H1 (cell line): Measurements from ENCODE around the gene TMEM135. TPM values are rescaled to one million over a fixed set of nuclear protein-coding genes. Genes with fewer than 3 reads are reported as not detected.
"Not testable (repeated sequence)": the region's sequence is repeated elsewhere in the genome, so short reads cannot be mapped to it uniquely, and the experiment has no call there.

Experiments used
- CTCF ChIA-PET: fragments of 300-600 bp; sonication (Branson Sonifier 250); formaldehyde crosslinking; loops from one replicate; lab custom pipeline; 2021; ENCODE audit not compliant: partially characterized antibody; lab: Charles Lee
- POLR2A ChIA-PET: fragments of 300-600 bp; sonication (Branson Sonifier 250); formaldehyde crosslinking; loops from one replicate; lab custom pipeline; 2021; ENCODE audit warnings: inconsistent platforms; ENCODE audit not compliant: partially characterized antibody; lab: Charles Lee
- DNase-seq, 2 experiments: peaks; one replicate each; pipeline versions ENCODE4 v3.0.0 to v3.0.0-alpha.2; 2010 to 2022; ENCODE audit warnings: low spot score in 2 of 2, low read depth in 1 of 2, mixed read lengths in 1 of 2
- FAIRE-seq: peaks from 2 replicates; lab custom pipeline; 2011; peaks lifted over from hg19 to GRCh38; lab: Jason Lieb, UNC
- H2AFZ ChIP-seq: 2 replicates; pipeline ENCODE4 v1.8.1; 2012; ENCODE audit warnings: low read length, inconsistent platforms
- H2AK5ac ChIP-seq: 2 replicates; pipeline ENCODE4 v1.6.1; 2013; ENCODE audit warnings: low read depth, low read length
- H2BK120ac ChIP-seq: replicated peaks from 2 replicates; pipeline ENCODE3; 2013; ENCODE audit warnings: low read depth, low read length, inconsistent platforms
- H2BK12ac ChIP-seq: 2 replicates; pipeline ENCODE4 v1.6.1; 2013; ENCODE audit warnings: low read depth, low read length
- H2BK15ac ChIP-seq: 2 replicates; pipeline ENCODE4 v1.6.1; 2013; ENCODE audit warnings: low read length
- H2BK20ac ChIP-seq: 2 replicates; pipeline ENCODE4 v1.6.1; 2013; ENCODE audit warnings: low read length
- H2BK5ac ChIP-seq: 2 replicates; pipeline ENCODE4 v1.6.1; 2013; ENCODE audit warnings: low read depth, low read length
- H3K14ac ChIP-seq: 2 replicates; pipeline ENCODE4 v1.6.1; 2013; ENCODE audit warnings: inconsistent platforms; ENCODE audit not compliant: insufficient read length
- H3K18ac ChIP-seq: 2 replicates; pipeline ENCODE4 v1.6.1; 2013; ENCODE audit warnings: low read length; ENCODE audit errors: extremely low read depth
- H3K23ac ChIP-seq: 2 replicates; pipeline ENCODE4 v1.6.1; 2013; ENCODE audit warnings: inconsistent platforms; ENCODE audit not compliant: insufficient read length
- H3K23me2 ChIP-seq: 2 replicates; pipeline ENCODE4 v1.6.1; 2013; ENCODE audit warnings: low read depth, low read length
- H3K27ac ChIP-seq: 2 replicates; pipeline ENCODE4 v1.6.1; 2011; ENCODE audit warnings: low read depth, low read length, inconsistent platforms
- H3K27me3 ChIP-seq, 4 experiments: replicated peaks in 1 of 4; 1 replicate in 1 of 4; 2 replicates in 3 of 4; pipeline versions ENCODE4 v1.6.1 to v1.8.1; 2011 to 2013; ENCODE audit warnings: low read length in 3 of 4, mild to moderate bottlenecking in 3 of 4, inconsistent platforms in 2 of 4, mixed read lengths in 2 of 4, moderate library complexity in 1 of 4; ENCODE audit not compliant: control insufficient read depth in 3 of 4, insufficient read depth in 3 of 4; ENCODE audit errors: extremely low read depth in 1 of 4
- H3K36me3 ChIP-seq, 4 experiments: 2 replicates each; pipeline versions ENCODE4 v1.6.1 to v1.8.1; 2011 to 2013; ENCODE audit warnings: mild to moderate bottlenecking in 4 of 4, low read length in 3 of 4, moderate library complexity in 2 of 4, control low read depth in 1 of 4, inconsistent platforms in 1 of 4; ENCODE audit not compliant: insufficient read depth in 4 of 4, control insufficient read depth in 2 of 4
- H3K4ac ChIP-seq: replicated peaks from 2 replicates; pipeline ENCODE3; 2013; ENCODE audit warnings: low read length, low read depth, mixed read lengths, inconsistent platforms; ENCODE audit not compliant: insufficient read length
- H3K4me1 ChIP-seq, 4 experiments: replicated peaks in 1 of 4; 1 replicate in 1 of 4; 2 replicates in 3 of 4; pipeline versions ENCODE4 v1.6.1 to v1.8.1; 2011 to 2013; ENCODE audit warnings: low read length in 3 of 4, inconsistent platforms in 2 of 4, mixed read lengths in 1 of 4; ENCODE audit not compliant: insufficient read depth in 4 of 4, control insufficient read depth in 3 of 4
- H3K4me2 ChIP-seq, 2 experiments: 2 replicates each; pipeline versions ENCODE4 v1.6.1 to v1.8.1; 2011 to 2013; ENCODE audit warnings: low read depth in 2 of 2, low read length in 2 of 2, control low read depth in 1 of 2, inconsistent platforms in 1 of 2, mild to moderate bottlenecking in 1 of 2; ENCODE audit not compliant: insufficient read depth in 1 of 2
- H3K4me3 ChIP-seq, 4 experiments: fragments of 200-600, 300-600 bp in 1 of 4; sonication (generic), shearing (Covaris generic), sonication (Bioruptor Twin) in 1 of 4; 2 replicates each; pipeline versions ENCODE4 v1.5.1 to v1.8.1; 2011 to 2016; ENCODE audit warnings: low read length in 4 of 4, low read depth in 3 of 4, control low read depth in 2 of 4, inconsistent platforms in 2 of 4, mild to moderate bottlenecking in 2 of 4, mixed read lengths in 1 of 4, moderate library complexity in 1 of 4; ENCODE audit not compliant: insufficient read depth in 2 of 4; ENCODE audit errors: extremely low read depth in 1 of 4
- H3K56ac ChIP-seq: replicated peaks from 2 replicates; pipeline ENCODE3; 2013; ENCODE audit warnings: low read depth, mild to moderate bottlenecking, mixed read lengths, low read length, inconsistent platforms; ENCODE audit not compliant: insufficient read length
- H3K79me1 ChIP-seq: 2 replicates; pipeline ENCODE4 v1.6.1; 2013; ENCODE audit warnings: low read depth, low read length, control low read depth
- H3K79me2 ChIP-seq, 2 experiments: 2 replicates each; pipeline versions ENCODE4 v1.6.1 to v1.8.1; 2012 to 2013; ENCODE audit warnings: low read length in 2 of 2, mild to moderate bottlenecking in 2 of 2, inconsistent platforms in 1 of 2; ENCODE audit not compliant: insufficient read depth in 2 of 2, control insufficient read depth in 1 of 2
- H3K9ac ChIP-seq, 4 experiments: replicated peaks in 1 of 4; 1 replicate in 1 of 4; 2 replicates in 3 of 4; pipeline versions ENCODE4 v1.6.1 to v1.8.1; 2011 to 2013; ENCODE audit warnings: low read depth in 3 of 4, low read length in 3 of 4, control low read depth in 2 of 4, mild to moderate bottlenecking in 2 of 4, moderate library complexity in 2 of 4, inconsistent platforms in 1 of 4; ENCODE audit errors: extremely low read depth in 1 of 4
- H3K9me3 ChIP-seq, 2 experiments: 2 replicates each; pipeline versions ENCODE4 v1.6.1 to v1.8.1; 2012 to 2013; ENCODE audit warnings: mild to moderate bottlenecking in 2 of 2, moderate library complexity in 2 of 2, control low read depth in 1 of 2, inconsistent platforms in 1 of 2, low read depth in 1 of 2, low read length in 1 of 2, mixed read lengths in 1 of 2; ENCODE audit not compliant: insufficient read depth in 2 of 2
- H4K20me1 ChIP-seq, 2 experiments: replicated peaks in 1 of 2; 2 replicates each; pipeline versions ENCODE3 to v1.8.1; 2011 to 2013; ENCODE audit warnings: inconsistent platforms in 2 of 2, low read length in 2 of 2, mild to moderate bottlenecking in 1 of 2; ENCODE audit not compliant: insufficient read depth in 2 of 2, control insufficient read depth in 1 of 2
- H4K5ac ChIP-seq: 2 replicates; pipeline ENCODE4 v1.6.1; 2013; ENCODE audit warnings: low read length, low read depth, mixed read lengths, inconsistent platforms; ENCODE audit not compliant: insufficient read length
- H4K8ac ChIP-seq: 2 replicates; pipeline ENCODE4 v1.8.0; 2013; ENCODE audit warnings: mild to moderate bottlenecking, moderate library complexity, low read length, inconsistent platforms; ENCODE audit not compliant: insufficient read depth; ENCODE audit errors: extremely low read depth
- H4K91ac ChIP-seq: replicated peaks from 2 replicates; pipeline ENCODE3; 2013; ENCODE audit warnings: low read length, mixed read lengths, inconsistent platforms; ENCODE audit not compliant: insufficient read length
- WGBS, 2 experiments: shearing (Covaris generic) in 1 of 2; methylation state at CpG; one replicate each; pipeline versions ENCODE4 v1.1.6 to v1.1.7; 2013 to 2015; ENCODE audit warnings: low lambda C conversion rate in 2 of 2, mixed read lengths in 2 of 2, inconsistent platforms in 1 of 2, low coverage in 1 of 2, missing lambda C conversion rate in 1 of 2; ENCODE audit not compliant: insufficient replicate concordance in 2 of 2, insufficient coverage in 1 of 2, insufficient read length in 1 of 2; ENCODE audit errors: extremely low coverage in 1 of 2, missing lambda C conversion rate in 1 of 2; 5-methylcytosine and 5-hydroxymethylcytosine counted together
- polyA plus RNA-seq, 7 experiments: library from polyadenylated mRNA; depleted of rRNA in 3 of 7; stranded (reverse) in 5 of 7; unstranded in 2 of 7; fragments of >200 nt in 5 of 7; fragments of 200-250 nt in 2 of 7; gene quantifications; 1 replicate in 5 of 7; 2 replicates in 1 of 7; 4 replicates in 1 of 7; pipeline versions ENCODE4 v1.2.1 to v1.2.3, GENCODE V29; 2011 to 2013; ENCODE audit warnings: missing spikeins in 2 of 7, mixed read lengths in 2 of 7
- total RNA-seq: library from RNA; stranded (reverse); fragmentation: NEBNext Ultra II Directional; extraction: Animal tissue kit (Norgen Biotek cat#: 25700); gene quantifications from 2 replicates; pipeline ENCODE4 v1.2.1, GENCODE V29; 2021

TMEM135 gene
- total and polyA plus RNA-seq, 2 of the 8 experiments (the other 6 are each of a cell fraction or from before 2014, with no cell fraction given), result 9.3 to 31.3 TPM

- H4K20me1 ChIP-seq, H3K9me3 ChIP-seq, H3K27ac ChIP-seq, H2AK5ac ChIP-seq, H3K56ac ChIP-seq, H3K14ac ChIP-seq, H3K4me2 ChIP-seq, H4K5ac ChIP-seq, H2AFZ ChIP-seq, H3K9ac ChIP-seq, H4K8ac ChIP-seq, H3K36me3 ChIP-seq, H3K4me1 ChIP-seq, H3K23ac ChIP-seq, H2BK15ac ChIP-seq, H3K4me3 ChIP-seq, H2BK120ac ChIP-seq, H3K27me3 ChIP-seq, H2BK20ac ChIP-seq, FAIRE-seq, H3K4ac ChIP-seq, H4K91ac ChIP-seq, H2BK12ac ChIP-seq, H2BK5ac ChIP-seq, H3K79me1 ChIP-seq, H3K18ac ChIP-seq, H3K79me2 ChIP-seq, H3K23me2 ChIP-seq, POLR2A ChIA-PET, DNase-seq: not testable (repeated sequence)
- 97% methylated on average over 7 of the region's 7 CpGs; no CpG with 5 or more reads in 1 of the 2 experiments for WGBS, 2 experiments
- CTCF ChIA-PET, result interaction anchor here (0.8 to 2.2 kb wide), 5 partner anchors 9 to 415 kb away, joined by 3 to 6 read pairs (median 4); no protein-coding TSS in a partner anchor
These were observed 247.9 kb downstream of the TMEM135 start for GRCh38 chr11:87285674-87286073.
